Parathyroid adenoma (tissue), 2 donors: ENCODE results near the gene TRPC3.

ENCODE experiments used
- H2AFZ ChIP-seq: fragments of 300-600 bp; sonication (generic); one replicate; pipeline ENCODE4 v1.7.0; 2017; ENCODE audit warnings: antibody characterized with exemption, mild to moderate bottlenecking
- H3K27ac ChIP-seq: fragments of 300-600 bp; sonication (generic); one replicate; pipeline ENCODE4 v1.7.0; 2017
- H3K27me3 ChIP-seq: fragments of 300-600 bp; sonication (generic); one replicate; pipeline ENCODE4 v1.7.0; 2017; ENCODE audit warnings: low read length; ENCODE audit not compliant: control insufficient read depth, insufficient read depth
- H3K36me3 ChIP-seq: fragments of 300-600 bp; sonication (generic); one replicate; pipeline ENCODE4 v1.7.0; 2017; ENCODE audit warnings: low read length; ENCODE audit not compliant: control insufficient read depth, insufficient read depth
- H3K4me1 ChIP-seq: fragments of 300-600 bp; sonication (generic); one replicate; pipeline ENCODE4 v1.7.0; 2017; ENCODE audit warnings: control low read depth
- H3K4me2 ChIP-seq: fragments of 300-600 bp; sonication (generic); one replicate; pipeline ENCODE4 v1.7.0; 2017; ENCODE audit warnings: low read length
- H3K4me3 ChIP-seq: fragments of 300-600 bp; sonication (generic); one replicate; pipeline ENCODE4 v1.7.0; 2017; ENCODE audit warnings: low read depth, low read length
- H3K79me2 ChIP-seq: fragments of 300-600 bp; sonication (generic); one replicate; pipeline ENCODE4 v1.7.0; 2017; ENCODE audit warnings: control low read depth
- H3K9ac ChIP-seq: fragments of 300-600 bp; sonication (generic); one replicate; pipeline ENCODE4 v1.7.0; 2017; ENCODE audit warnings: mild to moderate bottlenecking
- H3K9me3 ChIP-seq: fragments of 300-600 bp; sonication (generic); one replicate; pipeline ENCODE4 v1.7.0; 2017; ENCODE audit warnings: low read length; ENCODE audit not compliant: control insufficient read depth
- TF ChIP-seq, protein P1 (sequence below): fragments of 300-600 bp; sonication (generic); IDR thresholded peaks from one replicate; pipeline ENCODE4 v1.7.0; 2017; ENCODE audit warnings: antibody characterized with exemption, mild to moderate bottlenecking
- donor health status: primary hyperparathyroidism.

Gene TRPC3

GRCh38 chr4:121861426-121861825 lies 90.4 kb downstream of the TRPC3 start:
- H3K4me3 ChIP-seq: no peak overlapping the region
- no peaks in the 10 kb centered on the region for H3K27me3 ChIP-seq
- no peaks in the 10 kb centered on the region for H3K4me1 ChIP-seq
- H3K27ac ChIP-seq: no peak overlapping the region
- H3K9me3 ChIP-seq: no peaks in the 10 kb centered on the region
- no peaks in the 10 kb centered on the region for H3K36me3 ChIP-seq
- no peak overlapping the region for H2AFZ ChIP-seq
- no peak overlapping the region for H3K9ac ChIP-seq
- H3K79me2 ChIP-seq: no peaks in the 10 kb centered on the region
- TF ChIP-seq, protein P1, sequence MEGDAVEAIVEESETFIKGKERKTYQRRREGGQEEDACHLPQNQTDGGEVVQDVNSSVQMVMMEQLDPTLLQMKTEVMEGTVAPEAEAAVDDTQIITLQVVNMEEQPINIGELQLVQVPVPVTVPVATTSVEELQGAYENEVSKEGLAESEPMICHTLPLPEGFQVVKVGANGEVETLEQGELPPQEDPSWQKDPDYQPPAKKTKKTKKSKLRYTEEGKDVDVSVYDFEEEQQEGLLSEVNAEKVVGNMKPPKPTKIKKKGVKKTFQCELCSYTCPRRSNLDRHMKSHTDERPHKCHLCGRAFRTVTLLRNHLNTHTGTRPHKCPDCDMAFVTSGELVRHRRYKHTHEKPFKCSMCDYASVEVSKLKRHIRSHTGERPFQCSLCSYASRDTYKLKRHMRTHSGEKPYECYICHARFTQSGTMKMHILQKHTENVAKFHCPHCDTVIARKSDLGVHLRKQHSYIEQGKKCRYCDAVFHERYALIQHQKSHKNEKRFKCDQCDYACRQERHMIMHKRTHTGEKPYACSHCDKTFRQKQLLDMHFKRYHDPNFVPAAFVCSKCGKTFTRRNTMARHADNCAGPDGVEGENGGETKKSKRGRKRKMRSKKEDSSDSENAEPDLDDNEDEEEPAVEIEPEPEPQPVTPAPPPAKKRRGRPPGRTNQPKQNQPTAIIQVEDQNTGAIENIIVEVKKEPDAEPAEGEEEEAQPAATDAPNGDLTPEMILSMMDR: no peak
- no peak overlapping the region for H3K4me2 ChIP-seq

DNA sequence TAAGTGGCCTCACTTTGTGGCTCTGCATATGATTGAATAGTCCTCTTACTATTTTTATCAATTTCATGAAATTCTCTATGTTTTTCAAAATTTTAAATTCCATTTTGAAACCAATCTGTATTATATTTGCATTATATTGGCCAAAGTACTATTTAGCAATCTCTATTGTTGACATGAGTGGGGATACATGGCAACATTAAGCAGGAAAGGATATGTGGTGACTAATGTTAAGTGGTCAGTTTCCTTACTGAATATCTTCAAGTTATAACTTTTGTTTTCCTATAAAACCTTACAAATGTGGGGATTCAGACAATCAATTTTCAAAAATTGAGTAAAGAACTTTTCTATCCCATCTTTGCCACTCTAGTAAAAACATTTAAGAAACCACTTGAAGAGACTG lies 91.7 kb downstream of the TRPC3 start:
- Histone ChIP-seq H3K27me3 (no peaks in the 10 kb centered on the region), H2AFZ (no peak overlapping the region), H3K4me3 (no peak overlapping the region), H3K36me3 (no peaks in the 10 kb centered on the region), H3K79me2 (no peaks in the 10 kb centered on the region), H3K9ac (no peak overlapping the region), H3K4me1 (no peaks in the 10 kb centered on the region), H3K27ac (no peak overlapping the region), H3K4me2 (no peak overlapping the region), H3K9me3 (no peaks in the 10 kb centered on the region)
- TF ChIP-seq, protein P1: no peak

GRCh38 chr4:121851354-121851753 lies 100.5 kb downstream of the TRPC3 start:
- TF ChIP-seq, protein P1: no peak
- no peak overlapping the region for H3K9ac ChIP-seq
- no peak overlapping the region for H3K4me3 ChIP-seq
- H3K27ac ChIP-seq: no peak overlapping the region
- no peak overlapping the region for H3K4me2 ChIP-seq
- H3K79me2 ChIP-seq: no peaks in the 10 kb centered on the region
- no peaks in the 10 kb centered on the region for H3K36me3 ChIP-seq
- no peaks in the 10 kb centered on the region for H3K9me3 ChIP-seq
- no peaks in the 10 kb centered on the region for H3K4me1 ChIP-seq
- H3K27me3 ChIP-seq: no peaks in the 10 kb centered on the region
- no peak overlapping the region for H2AFZ ChIP-seq

DNA sequence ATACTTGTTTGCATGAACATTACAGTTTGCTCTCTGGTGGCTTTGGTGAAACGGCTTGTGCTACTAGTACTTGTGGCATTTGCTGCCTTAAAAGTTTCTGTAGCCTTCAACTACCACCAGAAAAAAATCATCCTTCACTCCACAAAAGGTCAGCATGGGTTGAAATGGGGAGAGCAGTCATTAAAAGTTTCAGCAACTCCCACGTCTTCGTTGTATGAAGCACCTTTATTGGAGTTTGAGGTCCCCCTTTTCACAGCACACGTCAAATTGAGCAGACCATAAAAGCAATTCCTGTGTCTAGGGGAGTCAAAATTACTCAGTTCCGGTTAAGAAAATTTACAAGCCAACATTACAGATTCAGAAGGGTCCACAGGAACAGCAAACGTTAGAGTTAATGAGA lies 105.2 kb downstream of the TRPC3 start:
- no peaks in the 10 kb centered on the region for H3K79me2 ChIP-seq
- no peaks in the 10 kb centered on the region for H3K4me1 ChIP-seq
- H3K27me3 ChIP-seq: no peaks in the 10 kb centered on the region
- no peak overlapping the region for H3K4me3 ChIP-seq
- H3K9ac ChIP-seq: no peak overlapping the region
- H3K9me3 ChIP-seq: no peaks in the 10 kb centered on the region
- H3K27ac ChIP-seq: no peak overlapping the region
- H3K4me2 ChIP-seq: no peak overlapping the region
- no peaks in the 10 kb centered on the region for H3K36me3 ChIP-seq
- TF ChIP-seq, protein P1: no peak
- no peak overlapping the region for H2AFZ ChIP-seq

- no peak overlapping the region for H3K4me2 ChIP-seq
- H3K36me3 ChIP-seq: no peaks in the 10 kb centered on the region
Measured at GRCh38 chr4:121842862-121843261, 109.0 kb downstream of the TRPC3 start.

More at GRCh38 chr4:121842862-121843261, 109.0 kb downstream of the TRPC3 start:
- H3K4me1 ChIP-seq: no peaks in the 10 kb centered on the region
- H3K4me3 ChIP-seq: no peak overlapping the region
- TF ChIP-seq, protein P1: no peak
- no peak overlapping the region for H3K9ac ChIP-seq
- no peaks in the 10 kb centered on the region for H3K27me3 ChIP-seq
- H3K9me3 ChIP-seq: no peaks in the 10 kb centered on the region
- no peak overlapping the region for H2AFZ ChIP-seq
- H3K27ac ChIP-seq: no peak overlapping the region
- H3K79me2 ChIP-seq: no peaks in the 10 kb centered on the region
